ENCODE results near the gene HYKK.

DNA sequence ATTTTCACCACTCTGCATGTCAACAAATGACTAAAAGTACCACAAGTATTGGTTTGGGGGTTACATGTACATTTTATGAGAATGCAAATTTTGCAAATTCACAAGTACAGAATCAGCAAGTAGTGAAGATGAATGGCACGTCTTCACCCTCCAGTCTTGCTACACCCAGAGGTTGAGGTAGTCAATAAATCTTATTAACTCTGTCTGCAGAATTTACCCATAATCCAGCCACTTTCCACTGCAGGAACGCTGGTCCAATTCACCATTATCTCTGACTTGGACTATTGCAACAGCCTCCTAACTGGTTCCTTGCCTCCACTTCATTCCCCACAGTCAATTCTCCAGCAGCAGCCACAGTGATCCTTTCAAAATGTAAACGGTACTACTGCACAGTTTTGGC is 43.4 kb downstream of the HYKK start:
- TF ChIP-seq, protein P1, sequence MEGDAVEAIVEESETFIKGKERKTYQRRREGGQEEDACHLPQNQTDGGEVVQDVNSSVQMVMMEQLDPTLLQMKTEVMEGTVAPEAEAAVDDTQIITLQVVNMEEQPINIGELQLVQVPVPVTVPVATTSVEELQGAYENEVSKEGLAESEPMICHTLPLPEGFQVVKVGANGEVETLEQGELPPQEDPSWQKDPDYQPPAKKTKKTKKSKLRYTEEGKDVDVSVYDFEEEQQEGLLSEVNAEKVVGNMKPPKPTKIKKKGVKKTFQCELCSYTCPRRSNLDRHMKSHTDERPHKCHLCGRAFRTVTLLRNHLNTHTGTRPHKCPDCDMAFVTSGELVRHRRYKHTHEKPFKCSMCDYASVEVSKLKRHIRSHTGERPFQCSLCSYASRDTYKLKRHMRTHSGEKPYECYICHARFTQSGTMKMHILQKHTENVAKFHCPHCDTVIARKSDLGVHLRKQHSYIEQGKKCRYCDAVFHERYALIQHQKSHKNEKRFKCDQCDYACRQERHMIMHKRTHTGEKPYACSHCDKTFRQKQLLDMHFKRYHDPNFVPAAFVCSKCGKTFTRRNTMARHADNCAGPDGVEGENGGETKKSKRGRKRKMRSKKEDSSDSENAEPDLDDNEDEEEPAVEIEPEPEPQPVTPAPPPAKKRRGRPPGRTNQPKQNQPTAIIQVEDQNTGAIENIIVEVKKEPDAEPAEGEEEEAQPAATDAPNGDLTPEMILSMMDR (IDR thresholded peaks at IDR 0.05 in 4 of 5, conservative IDR thresholded peaks at IDR 0.05 in 1 of 5), result no peak
- TF ChIP-seq POLR2A (IDR thresholded peaks at IDR 0.05), result no peak

Data from gastrocnemius medialis (tissue), 4 donors.